ENCODE data around the gene EMP2.
"Not testable (repeated sequence)": the region's sequence is repeated elsewhere in the genome, so short reads cannot be mapped to it uniquely, and the experiment has no call there.

EMP2 gene

GRCh38 chr16:10562361-10562899 lies 18.0 kb downstream of the EMP2 start:
- DNase-seq: no peak
- Histone ChIP-seq H3K4me3 (ENCODE audit: low read depth, low read length) (no peak overlapping the region), H3K27me3 (ENCODE audit: insufficient read depth, low read depth, severe bottlenecking) (no peaks in the 10 kb centered on the region), H3K36me3 (no peaks in the 10 kb centered on the region; the same call in none of the 2 replicates), H3K27ac (no peak overlapping the region), H3K9me3 (ENCODE audit: severe bottlenecking) (peaks cover 4% of the 10 kb centered on the region)
- TF ChIP-seq CTCF (IDR thresholded peaks at IDR 0.05; ENCODE audit: low read depth, low read length): no peak

- H3K4me3 ChIP-seq (ENCODE audit: low read depth, low read length): no peak overlapping the region
- no peak for DNase-seq
- no peak for TF ChIP-seq CTCF (IDR thresholded peaks at IDR 0.05; ENCODE audit: low read depth, low read length)
- H3K36me3 ChIP-seq: no peaks in the 10 kb centered on the region; the same call in 1 of the 2 replicates
- H3K27me3 ChIP-seq (ENCODE audit: insufficient read depth, low read depth, severe bottlenecking): no peaks in the 10 kb centered on the region
- H3K27ac ChIP-seq: no peak overlapping the region
- peaks cover 4% of the 10 kb centered on the region for H3K9me3 ChIP-seq (ENCODE audit: severe bottlenecking)
Measured at GRCh38 chr16:10561425-10561824, 19.0 kb downstream of the EMP2 start.

GRCh38 chr16:10561001-10561400 lies 19.4 kb downstream of the EMP2 start:
- H3K27ac ChIP-seq: no peak overlapping the region
- TF ChIP-seq CTCF (IDR thresholded peaks at IDR 0.05; ENCODE audit: low read depth, low read length): no peak
- no peaks in the 10 kb centered on the region for H3K27me3 ChIP-seq (ENCODE audit: insufficient read depth, low read depth, severe bottlenecking)

GRCh38 chr16:10559792-10560191 lies 20.6 kb downstream of the EMP2 start:
- H3K27me3 ChIP-seq (ENCODE audit: insufficient read depth, low read depth, severe bottlenecking); H3K36me3 ChIP-seq; H3K9me3 ChIP-seq (ENCODE audit: severe bottlenecking); H3K4me3 ChIP-seq (ENCODE audit: low read depth, low read length); H3K27ac ChIP-seq; DNase-seq: not testable (repeated sequence)

More at GRCh38 chr16:10561001-10561400, 19.4 kb downstream of the EMP2 start:
- no peak for DNase-seq
- peaks cover 4% of the 10 kb centered on the region for H3K9me3 ChIP-seq (ENCODE audit: severe bottlenecking)
- H3K4me3 ChIP-seq (ENCODE audit: low read depth, low read length): no peak overlapping the region
- H3K36me3 ChIP-seq: no peaks in the 10 kb centered on the region; the same call in 1 of the 2 replicates

- Histone ChIP-seq H3K27ac (no peak overlapping the region), H3K27me3 (ENCODE audit: insufficient read depth, low read depth, severe bottlenecking) (no peaks in the 10 kb centered on the region), H3K9me3 (ENCODE audit: severe bottlenecking) (peaks cover 4% of the 10 kb centered on the region), H3K4me3 (ENCODE audit: low read depth, low read length) (no peak overlapping the region), H3K36me3 (no peaks in the 10 kb centered on the region; the same call in 1 of the 2 replicates)
- DNase-seq: no peak
- TF ChIP-seq CTCF (IDR thresholded peaks at IDR 0.05; ENCODE audit: low read depth, low read length): no peak
Measured at GRCh38 chr16:10558746-10559641, 21.4 kb downstream of the EMP2 start.

GRCh38 chr16:10558305-10558704 lies 22.1 kb downstream of the EMP2 start:
- Histone ChIP-seq H3K27ac (no peak overlapping the region), H3K9me3 (ENCODE audit: severe bottlenecking) (no peaks in the 10 kb centered on the region), H3K36me3 (no peaks in the 10 kb centered on the region), H3K27me3 (ENCODE audit: insufficient read depth, low read depth, severe bottlenecking) (no peaks in the 10 kb centered on the region), H3K4me3 (ENCODE audit: low read depth, low read length) (no peak overlapping the region)
- TF ChIP-seq CTCF (IDR thresholded peaks at IDR 0.05; ENCODE audit: low read depth, low read length): no peak
- DNase-seq: no peak

Data from WERI-Rb-1 (cell line).